SK-N-SH (cell line): ENCODE data around the gene ADIRF. TPM values are rescaled to one million over a fixed set of nuclear protein-coding genes. Genes with fewer than 3 reads are reported as not detected.

Source experiments
- CTCF ChIA-PET: fragments of 300-600, 350-600 bp; formaldehyde crosslinking; extraction: SDS; loops from one replicate; lab custom pipeline; 2021; lab: Yijun Ruan, JAX
- POLR2A ChIA-PET: fragments of 350-600 bp; sonication (Branson Sonifier 250); formaldehyde crosslinking; extraction: SDS; loops from one replicate; lab custom pipeline; 2020; ENCODE audit warnings: antibody characterized with exemption, inconsistent platforms; lab: Yijun Ruan, JAX
- DNase-seq: peaks from one replicate; pipeline ENCODE4 v3.0.0; 2012
- H2AFZ ChIP-seq: fragments of 200-600 bp; sonication (generic); 2 replicates; pipeline ENCODE4 v1.8.1; 2016; ENCODE audit warnings: antibody characterized with exemption, mild to moderate bottlenecking, low read depth
- H3F3A ChIP-seq: fragments of 200-600 bp; sonication (generic); replicated peaks from 2 replicates; pipeline ENCODE3; 2016; ENCODE audit warnings: antibody characterized with exemption, mild to moderate bottlenecking; ENCODE audit not compliant: insufficient read depth
- H3K27ac ChIP-seq, 2 experiments: fragments of 200-500 bp in 1 of 2; fragments of 200-600 bp in 1 of 2; sonication (Bioruptor generic) in 1 of 2; sonication (generic), shearing (Covaris generic) in 1 of 2; 2 replicates each; pipeline versions ENCODE4 v1.5.1 to v1.6.1; 2014 to 2016; ENCODE audit warnings: low read depth in 2 of 2, inconsistent platforms in 1 of 2, low read length in 1 of 2, mild to moderate bottlenecking in 1 of 2, mixed read lengths in 1 of 2
- H3K27me3 ChIP-seq: fragments of 200-600 bp; sonication (generic), shearing (Covaris generic); 2 replicates; pipeline ENCODE4 v1.6.1; 2016; ENCODE audit warnings: mixed run types; ENCODE audit not compliant: insufficient read depth
- H3K36me3 ChIP-seq, 2 experiments: fragments of 200-500 bp in 1 of 2; fragments of 200-600 bp in 1 of 2; sonication (Bioruptor generic) in 1 of 2; sonication (generic) in 1 of 2; replicated peaks in 1 of 2; 2 replicates each; pipeline versions ENCODE3 to v1.5.1; 2014 to 2016; ENCODE audit warnings: low read length in 1 of 2, mild to moderate bottlenecking in 1 of 2; ENCODE audit not compliant: insufficient read depth in 2 of 2, control insufficient read depth in 1 of 2
- H3K4me1 ChIP-seq, 2 experiments: fragments of 200-500 bp in 1 of 2; fragments of 200-600 bp in 1 of 2; sonication (Bioruptor generic) in 1 of 2; sonication (generic), shearing (Covaris generic) in 1 of 2; 2 replicates each; pipeline versions ENCODE4 v1.5.1 to v1.6.1; 2014 to 2016; ENCODE audit warnings: low read depth in 1 of 2, low read length in 1 of 2, mixed run types in 1 of 2; ENCODE audit not compliant: insufficient read depth in 2 of 2, control insufficient read depth in 1 of 2
- H3K4me2 ChIP-seq: fragments of 200-600 bp; sonication (generic), shearing (Covaris generic); 2 replicates; pipeline ENCODE4 v1.6.1; 2017; ENCODE audit warnings: mixed run types
- H3K4me3 ChIP-seq, 2 experiments: fragments of 200-500 bp in 1 of 2; fragments of 200-600 bp in 1 of 2; sonication (Bioruptor generic) in 1 of 2; sonication (generic), shearing (Covaris generic) in 1 of 2; 2 replicates each; pipeline versions ENCODE4 v1.5.1 to v1.8.1; 2014 to 2016; ENCODE audit warnings: low read depth in 2 of 2, inconsistent platforms in 1 of 2, low read length in 1 of 2, mild to moderate bottlenecking in 1 of 2, mixed read lengths in 1 of 2, moderate library complexity in 1 of 2
- H3K79me2 ChIP-seq: fragments of 200-600 bp; sonication (generic); 2 replicates; pipeline ENCODE4 v1.8.1; 2017; ENCODE audit warnings: mild to moderate bottlenecking; ENCODE audit not compliant: insufficient read depth
- H3K9ac ChIP-seq: fragments of 200-600 bp; sonication (generic); 2 replicates; pipeline ENCODE4 v1.6.1; 2017; ENCODE audit warnings: mixed run types
- H3K9me2 ChIP-seq: fragments of 200-600 bp; sonication (generic); 2 replicates; pipeline ENCODE4 v1.6.1; 2017; ENCODE audit warnings: mixed run types
- H3K9me3 ChIP-seq: fragments of 200-600 bp; sonication (generic); 2 replicates; pipeline ENCODE4 v1.6.1; 2017; ENCODE audit warnings: mixed run types, mild to moderate bottlenecking, moderate library complexity
- H4K20me1 ChIP-seq: fragments of 200-600 bp; sonication (generic); 2 replicates; pipeline ENCODE4 v1.6.1; 2017; ENCODE audit warnings: mild to moderate bottlenecking, mixed run types; ENCODE audit not compliant: insufficient read depth
- EZH2phosphoT487 ChIP-seq: fragments of 200-600 bp; sonication (generic); IDR thresholded peaks from 2 replicates; pipeline ENCODE4 v1.6.1; 2017; ENCODE audit warnings: low read depth, mixed run types, mild to moderate bottlenecking, antibody characterized with exemption, moderate library complexity, borderline replicate concordance
- GABPA ChIP-seq: IDR thresholded peaks from 2 replicates; pipeline ENCODE4 v1.4.0; 2012; ENCODE audit warnings: low read depth, mild to moderate bottlenecking
- MXI1 ChIP-seq: IDR thresholded peaks from 2 replicates; pipeline ENCODE4 v1.6.1; 2012; ENCODE audit warnings: mild to moderate bottlenecking, low read depth, low read length, improper control_type of control experiment
- POLR2AphosphoS5 ChIP-seq: IDR thresholded peaks from 2 replicates; pipeline ENCODE4 v1.6.1; 2012; ENCODE audit warnings: low read depth, low read length
- SIN3A ChIP-seq: IDR thresholded peaks from 2 replicates; pipeline ENCODE4 v1.6.1; 2012; ENCODE audit warnings: low read depth, mild to moderate bottlenecking, low read length, moderate library complexity, borderline replicate concordance
- TCF12 ChIP-seq: IDR thresholded peaks from 2 replicates; pipeline ENCODE4 v1.4.0; 2012
- TEAD4 ChIP-seq: IDR thresholded peaks from 2 replicates; pipeline ENCODE4 v1.4.0; 2012; ENCODE audit warnings: mild to moderate bottlenecking, borderline replicate concordance; ENCODE audit not compliant: insufficient read depth
- YY1 ChIP-seq: IDR thresholded peaks from 2 replicates; pipeline ENCODE4 v1.4.0; 2012; ENCODE audit warnings: low read depth, mild to moderate bottlenecking
- WGBS: methylation state at CpG from one replicate; pipeline ENCODE4 v1.1.6; 2017; ENCODE audit warnings: low lambda C conversion rate; 5-methylcytosine and 5-hydroxymethylcytosine counted together
- polyA plus RNA-seq, 3 experiments: library from polyadenylated mRNA; depleted of rRNA; stranded (reverse); fragments of >200 nt; gene quantifications; 2 replicates each; pipeline ENCODE4 v1.2.3, GENCODE V29; 2012
- TF ChIP-seq, protein P1 (sequence below): fragments of 150-350 bp; IDR thresholded peaks from 2 replicates; pipeline ENCODE4 v1.6.1; 2016; ENCODE audit warnings: mild to moderate bottlenecking, low read depth, low read length

ADIRF gene
- polyA plus RNA-seq, 1 of the 3 experiments (the other 2 are of a cell fraction), result not detected

DNA sequence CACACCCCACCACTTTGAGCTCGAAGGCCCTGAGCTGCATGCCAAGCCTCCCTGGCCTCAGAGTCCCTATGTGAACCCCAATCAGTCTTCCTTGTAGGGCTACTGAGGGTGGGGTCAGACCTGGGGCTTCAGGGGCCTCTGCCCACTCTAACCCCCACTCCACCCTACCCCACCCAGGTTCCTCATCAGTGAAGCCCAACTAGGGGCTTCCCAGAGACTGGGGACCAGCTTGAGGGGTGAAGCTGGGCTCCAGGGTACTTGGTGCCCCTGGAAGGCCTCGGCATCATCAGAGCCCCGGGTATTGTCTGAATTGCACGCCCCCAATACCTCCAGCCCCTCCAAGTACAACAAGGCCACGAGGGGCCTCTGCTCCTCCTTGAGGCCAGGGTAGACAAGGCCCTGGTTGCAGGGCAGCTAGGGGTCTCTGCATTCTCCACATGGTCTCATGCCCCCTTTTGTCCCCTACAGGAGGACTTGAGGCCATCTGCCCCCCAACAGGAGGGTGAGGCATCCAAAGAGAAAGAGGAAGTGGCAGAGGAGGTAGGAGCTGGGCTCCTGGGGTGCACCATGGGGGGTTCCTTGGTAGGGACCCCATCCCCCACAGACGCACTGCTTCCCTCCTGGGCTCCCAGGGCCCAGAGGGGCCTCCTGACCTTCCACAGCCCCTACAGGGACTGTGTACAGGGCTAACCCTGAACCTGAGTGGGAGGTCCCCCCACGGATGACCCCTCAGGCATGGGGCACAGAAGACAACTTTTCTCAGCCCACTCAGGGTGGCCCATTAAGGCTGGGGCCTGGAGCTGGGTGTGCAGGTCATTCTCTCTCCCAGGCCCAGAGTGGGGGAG lies 5.9 kb upstream of the ADIRF start:
- Histone ChIP-seq H3F3A (no peaks in the 10 kb centered on the region), H3K27me3 (no peaks in the 10 kb centered on the region), H3K27ac (no peak overlapping the region), H3K9ac (no peak overlapping the region), H4K20me1 (no peaks in the 10 kb centered on the region), H2AFZ (no peak overlapping the region), H3K9me2 (no peaks in the 10 kb centered on the region), H3K4me1 (peaks cover 6 to 11% of the 10 kb centered on the region in 2 experiments; a peak in 2 of 4 replicates), H3K36me3 (no peaks in the 10 kb centered on the region), H3K4me3 (no peak overlapping the region), H3K4me2 (no peak overlapping the region), H3K9me3 (no peaks in the 10 kb centered on the region), H3K79me2 (no peaks in the 10 kb centered on the region)
- DNase-seq, result no peak
- WGBS, result 83% methylated on average over 2 of the region's 7 CpGs
- CTCF ChIA-PET, result interaction anchor here (1.5 kb wide), 1 partner anchor 24 kb away, joined by 5 read pairs; no protein-coding TSS in a partner anchor
- no peak for TF ChIP-seq TEAD4
- no peak for TF ChIP-seq MXI1
- no peak for TF ChIP-seq SIN3A
- TF ChIP-seq TCF12, result no peak
- POLR2A ChIA-PET, result no interaction called here

DNA sequence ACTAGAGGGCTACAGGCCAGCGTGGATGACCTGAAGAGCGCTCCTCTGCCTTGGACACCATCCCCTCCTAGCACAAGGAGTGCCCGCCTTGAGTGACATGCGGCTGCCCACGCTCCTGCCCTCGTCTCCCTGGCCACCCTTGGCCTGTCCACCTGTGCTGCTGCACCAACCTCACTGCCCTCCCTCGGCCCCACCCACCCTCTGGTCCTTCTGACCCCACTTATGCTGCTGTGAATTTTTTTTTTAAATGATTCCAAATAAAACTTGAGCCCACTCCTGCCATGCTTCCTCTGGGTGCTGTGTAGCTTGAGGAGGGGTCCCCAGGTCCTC lies 5.3 kb upstream of the ADIRF start:
- Histone ChIP-seq H3K9me2 (no peaks in the 10 kb centered on the region), H3K9me3 (no peaks in the 10 kb centered on the region), H2AFZ (no peak overlapping the region), H3K36me3 (no peaks in the 10 kb centered on the region), H3K27ac (no peak overlapping the region), H3K4me3 (no peak overlapping the region), H3K79me2 (no peaks in the 10 kb centered on the region), H3K9ac (no peak overlapping the region), H3K4me2 (no peak overlapping the region), H4K20me1 (no peaks in the 10 kb centered on the region), H3K27me3 (no peaks in the 10 kb centered on the region), H3K4me1 (peaks cover 6 to 11% of the 10 kb centered on the region in 2 experiments; a peak in 2 of 4 replicates), H3F3A (no peaks in the 10 kb centered on the region)
- 88% methylated on average over 7 of the region's 7 CpGs for WGBS
- no peak for DNase-seq
- ChIA-PET POLR2A (no interaction called here), CTCF (interaction anchor here (1.4 to 1.5 kb wide), 2 partner anchors 23 to 24 kb away, joined by 4 to 5 read pairs; no protein-coding TSS in a partner anchor)
- TF ChIP-seq TCF12 (no peak), TEAD4 (no peak), EZH2phosphoT487 (no peak), POLR2AphosphoS5 (no peak), GABPA (no peak), YY1 (no peak)
- TF ChIP-seq, protein P1, sequence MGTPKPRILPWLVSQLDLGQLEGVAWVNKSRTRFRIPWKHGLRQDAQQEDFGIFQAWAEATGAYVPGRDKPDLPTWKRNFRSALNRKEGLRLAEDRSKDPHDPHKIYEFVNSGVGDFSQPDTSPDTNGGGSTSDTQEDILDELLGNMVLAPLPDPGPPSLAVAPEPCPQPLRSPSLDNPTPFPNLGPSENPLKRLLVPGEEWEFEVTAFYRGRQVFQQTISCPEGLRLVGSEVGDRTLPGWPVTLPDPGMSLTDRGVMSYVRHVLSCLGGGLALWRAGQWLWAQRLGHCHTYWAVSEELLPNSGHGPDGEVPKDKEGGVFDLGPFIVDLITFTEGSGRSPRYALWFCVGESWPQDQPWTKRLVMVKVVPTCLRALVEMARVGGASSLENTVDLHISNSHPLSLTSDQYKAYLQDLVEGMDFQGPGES, result no peak
- TF ChIP-seq, all 33 proteins: peak for 0
